Ishikawa (cell line): ENCODE data around the gene CAGE1.

ENCODE experiments used
- CEBPB ChIP-seq: IDR thresholded peaks from 2 replicates; pipeline ENCODE4 v1.6.1; 2012
- EP300 ChIP-seq: IDR thresholded peaks from 2 replicates; pipeline ENCODE4 v1.6.1; 2012; ENCODE audit warnings: borderline replicate concordance
- FOXM1 ChIP-seq: IDR thresholded peaks from 2 replicates; pipeline ENCODE4 v1.6.1; 2012; ENCODE audit warnings: low read depth, borderline replicate concordance
- TAF1 ChIP-seq: IDR thresholded peaks from 2 replicates; pipeline ENCODE4 v1.6.1; 2012; ENCODE audit warnings: low read depth, mild to moderate bottlenecking
- USF1 ChIP-seq: IDR thresholded peaks from 2 replicates; pipeline ENCODE4 v1.6.1; 2012

DNA sequence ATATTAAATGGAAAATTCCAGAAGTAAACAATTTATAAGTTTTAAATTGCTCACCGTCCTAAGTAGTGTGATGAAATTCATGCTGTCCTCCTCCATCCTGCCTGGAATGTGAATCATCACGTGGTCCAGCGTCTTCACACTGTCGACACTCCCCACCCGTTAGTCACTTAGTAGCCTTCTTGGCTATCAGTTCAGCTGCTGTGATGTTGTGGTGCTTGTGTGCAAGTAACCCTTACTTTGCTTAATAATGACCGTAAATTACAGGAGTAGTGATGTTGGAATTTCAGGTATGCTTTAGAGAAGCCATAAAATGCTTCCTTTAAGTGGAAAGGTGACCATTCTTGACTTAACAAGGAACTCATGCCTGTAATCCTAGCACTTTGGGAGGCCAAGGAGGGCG, 25.3 kb upstream of the CAGE1 start:
- TF ChIP-seq USF1, result peak; percentile 86
- no peak for TF ChIP-seq TAF1
- TF ChIP-seq FOXM1, result no peak
- TF ChIP-seq CEBPB, result no peak
- TF ChIP-seq EP300, result peak; percentile 60; the same call in 1 of the 2 replicates
